D721Med (cell line): ENCODE measurements around the gene SUCLG1.
A peak's percentile ranks its signal among the peaks of the same experiment; 100 is the strongest.

Experiments
- DNase-seq: peaks from one replicate; pipeline ENCODE4 v3.0.0; 2011; ENCODE audit warnings: low spot score; ENCODE audit not compliant: insufficient read length
- FAIRE-seq: peaks from 2 replicates; lab custom pipeline; 2011; peaks lifted over from hg19 to GRCh38; lab: Jason Lieb, UNC
- TF ChIP-seq, protein P1 (sequence below): IDR thresholded peaks from 2 replicates; pipeline ENCODE4 v1.5.1; 2012; ENCODE audit warnings: mild to moderate bottlenecking, control low read depth; ENCODE audit not compliant: insufficient read depth; ENCODE audit errors: missing control alignments

SUCLG1 gene

DNA sequence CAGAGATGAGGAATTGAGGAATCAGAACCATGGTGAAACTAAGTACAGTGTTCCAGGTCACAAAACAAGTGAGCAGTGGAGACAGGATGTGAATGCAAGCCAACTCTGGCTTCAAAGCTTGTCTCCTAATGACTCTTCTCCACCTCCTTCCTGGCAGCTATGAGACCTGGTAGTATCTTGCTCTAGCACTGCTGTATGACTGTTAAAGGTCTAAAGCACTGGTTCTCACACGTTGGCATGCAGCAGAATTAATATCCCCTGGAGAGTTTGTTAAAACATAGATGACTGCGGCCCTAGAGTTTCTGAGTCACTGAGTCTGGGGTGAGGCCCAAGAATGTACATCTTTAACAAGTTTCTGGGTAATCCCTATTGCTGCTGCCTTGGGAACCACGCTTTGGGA is 63.3 kb downstream of the SUCLG1 start:
- TF ChIP-seq, protein P1, sequence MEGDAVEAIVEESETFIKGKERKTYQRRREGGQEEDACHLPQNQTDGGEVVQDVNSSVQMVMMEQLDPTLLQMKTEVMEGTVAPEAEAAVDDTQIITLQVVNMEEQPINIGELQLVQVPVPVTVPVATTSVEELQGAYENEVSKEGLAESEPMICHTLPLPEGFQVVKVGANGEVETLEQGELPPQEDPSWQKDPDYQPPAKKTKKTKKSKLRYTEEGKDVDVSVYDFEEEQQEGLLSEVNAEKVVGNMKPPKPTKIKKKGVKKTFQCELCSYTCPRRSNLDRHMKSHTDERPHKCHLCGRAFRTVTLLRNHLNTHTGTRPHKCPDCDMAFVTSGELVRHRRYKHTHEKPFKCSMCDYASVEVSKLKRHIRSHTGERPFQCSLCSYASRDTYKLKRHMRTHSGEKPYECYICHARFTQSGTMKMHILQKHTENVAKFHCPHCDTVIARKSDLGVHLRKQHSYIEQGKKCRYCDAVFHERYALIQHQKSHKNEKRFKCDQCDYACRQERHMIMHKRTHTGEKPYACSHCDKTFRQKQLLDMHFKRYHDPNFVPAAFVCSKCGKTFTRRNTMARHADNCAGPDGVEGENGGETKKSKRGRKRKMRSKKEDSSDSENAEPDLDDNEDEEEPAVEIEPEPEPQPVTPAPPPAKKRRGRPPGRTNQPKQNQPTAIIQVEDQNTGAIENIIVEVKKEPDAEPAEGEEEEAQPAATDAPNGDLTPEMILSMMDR = no peak
- FAIRE-seq (no peak), DNase-seq (no peak)

DNA sequence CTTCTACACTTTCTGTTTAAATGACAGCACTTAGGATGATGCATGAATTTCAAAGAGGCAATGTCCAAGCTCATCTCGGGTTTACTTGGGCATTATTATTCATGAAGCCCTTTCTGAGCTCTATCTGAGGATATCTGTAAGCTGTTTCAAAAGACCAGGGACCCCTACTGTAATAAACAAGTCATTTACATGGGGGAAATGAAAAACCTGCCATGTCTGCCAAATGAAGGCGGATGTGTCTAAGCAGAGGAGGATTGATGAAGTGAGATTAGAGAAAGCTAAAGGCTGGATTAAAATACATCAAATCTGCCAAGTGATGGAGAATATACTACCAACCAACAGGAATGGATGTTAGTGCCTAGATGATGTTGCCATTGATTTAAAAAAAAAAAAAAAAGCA is 64.5 kb downstream of the SUCLG1 start:
- DNase-seq (no peak), FAIRE-seq (no peak)
- TF ChIP-seq, protein P1 = no peak

DNA sequence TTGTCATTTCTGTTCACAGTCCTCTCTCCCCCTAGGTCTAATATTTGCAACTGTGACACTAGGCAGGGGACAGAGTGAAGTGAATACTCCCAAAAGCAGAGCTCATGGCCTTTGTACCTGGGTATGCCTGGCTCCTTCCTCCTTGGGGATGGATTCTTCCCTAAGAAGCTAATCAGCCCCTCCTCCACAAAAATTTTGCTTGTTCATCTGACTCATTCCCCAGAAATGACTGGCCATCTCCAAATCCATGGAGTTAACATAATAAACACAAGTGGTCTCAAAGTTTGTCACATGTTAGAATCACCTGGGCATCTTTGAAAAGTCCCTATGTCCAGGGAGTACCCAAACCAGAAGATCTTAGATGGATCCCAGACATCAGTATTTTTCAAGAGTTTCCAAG is 65.3 kb downstream of the SUCLG1 start:
- TF ChIP-seq, protein P1 = no peak
- FAIRE-seq (no peak), DNase-seq (no peak)

DNA sequence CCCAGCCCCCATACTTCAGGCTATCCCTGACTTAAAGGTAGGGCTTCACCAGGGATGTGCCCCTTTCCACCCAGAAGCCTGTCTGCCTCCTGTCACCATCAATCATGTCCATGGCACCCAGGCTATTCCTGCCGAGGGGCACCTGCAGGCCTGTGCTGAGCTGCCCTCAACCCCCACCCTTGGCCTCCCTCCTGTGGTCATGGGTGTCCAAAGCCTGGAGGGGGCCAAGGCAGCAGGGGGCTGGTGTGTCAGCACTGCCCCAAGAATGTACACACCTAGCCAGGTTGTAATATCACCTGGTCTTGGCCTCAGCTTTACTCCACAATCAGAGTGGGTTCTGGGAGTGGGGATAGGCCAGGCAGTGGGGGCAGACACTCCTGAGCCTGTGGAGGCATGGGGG is 69.3 kb downstream of the SUCLG1 start:
- no peak for DNase-seq
- no peak for FAIRE-seq
- TF ChIP-seq, protein P1 = no peak

DNA sequence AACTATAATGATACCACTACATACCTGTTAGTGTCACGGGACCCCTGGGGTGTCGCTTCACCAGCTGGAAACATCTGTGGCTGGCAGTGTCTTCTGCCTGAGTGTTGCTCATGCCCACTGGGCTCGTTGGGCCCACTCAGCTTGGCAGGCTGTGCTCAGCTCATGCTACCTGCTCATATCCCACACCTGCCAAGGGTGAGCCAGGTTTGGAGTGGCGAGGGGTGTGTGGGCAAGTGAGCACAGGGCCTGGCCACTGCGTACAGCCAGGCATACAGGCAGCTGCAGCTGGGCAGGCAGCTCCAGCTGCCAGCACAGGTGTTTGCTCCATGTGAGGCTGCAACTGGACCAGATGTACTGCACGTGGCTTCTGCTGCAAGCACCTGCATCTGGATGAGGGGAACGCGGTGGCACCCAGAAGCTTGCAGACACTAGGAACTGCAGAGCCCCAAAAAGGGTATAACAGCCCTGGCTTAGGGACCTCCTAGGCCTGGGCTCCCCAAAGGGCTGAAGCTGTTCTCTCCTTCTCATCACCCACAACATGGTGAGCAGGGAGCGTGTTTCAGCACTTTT is 70.1 kb downstream of the SUCLG1 start:
- DNase-seq (no peak), FAIRE-seq (no peak)
- TF ChIP-seq, protein P1 = no peak

DNA sequence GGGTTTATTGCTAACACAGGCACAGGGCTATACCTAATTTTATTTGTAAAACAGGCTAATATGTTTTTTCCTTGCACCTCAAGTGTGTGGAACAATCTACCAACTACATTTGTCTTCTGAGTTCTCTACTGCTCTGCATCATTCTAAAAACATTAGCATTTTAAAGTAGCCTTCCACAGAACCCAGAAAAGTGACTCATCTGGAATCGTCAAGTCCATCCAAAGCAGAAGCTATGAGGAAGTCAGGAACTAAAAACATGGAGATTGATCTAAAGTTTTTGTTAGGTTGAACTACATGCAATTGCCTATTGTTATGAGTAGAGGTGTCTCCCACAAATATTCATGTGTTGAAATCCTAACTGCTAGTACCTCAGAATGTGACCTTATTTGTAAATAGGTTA is 70.9 kb downstream of the SUCLG1 start:
- TF ChIP-seq, protein P1 = no peak
- DNase-seq = no peak
- FAIRE-seq = no peak

DNA sequence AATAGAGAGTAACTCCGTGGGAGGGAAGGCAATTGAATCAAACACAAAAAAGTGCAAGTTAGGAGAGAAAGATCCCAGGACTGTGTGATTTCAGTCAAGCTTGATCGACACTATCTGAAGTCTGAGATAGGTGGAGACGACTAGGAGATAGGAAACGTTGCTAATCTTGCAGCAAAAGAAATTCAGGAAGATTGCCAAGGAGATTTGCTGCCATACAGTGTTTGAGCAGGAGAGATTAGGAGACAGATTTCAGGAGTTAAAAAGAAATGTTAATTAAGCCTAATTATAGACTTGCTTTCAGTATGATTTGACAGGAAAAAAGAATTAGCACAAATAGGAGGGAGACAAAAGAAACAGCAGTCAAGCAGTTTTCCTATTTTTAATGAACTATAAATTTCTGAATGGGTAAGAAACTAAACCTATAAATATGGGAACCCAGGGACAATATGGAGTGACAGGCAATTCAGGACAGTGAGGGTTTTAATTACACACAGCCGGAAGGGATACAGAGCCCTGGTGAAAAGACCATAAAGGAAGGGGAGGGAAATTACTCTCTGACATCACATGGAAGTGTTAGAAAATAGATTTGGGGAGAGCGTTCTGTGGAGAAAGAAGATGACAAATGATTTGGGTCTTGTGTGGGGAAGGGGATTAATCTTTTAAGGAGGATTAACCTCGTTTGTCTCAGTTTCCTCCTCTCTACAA is 72.6 kb downstream of the SUCLG1 start:
- FAIRE-seq = peak; percentile 75
- TF ChIP-seq, protein P1 = no peak
- no peak for DNase-seq
